GM19328 (cell line): ENCODE data around the gene SIRT6.
"Not testable (repeated sequence)": the region's sequence is repeated elsewhere in the genome, so short reads cannot be mapped to it uniquely, and the experiment has no call there.

Source experiments
- ATAC-seq: cut with Tn5 transposase; IDR thresholded peaks from one replicate; pipeline ENCODE4 v1.9.1; 2021; ENCODE audit warnings: mild to moderate bottlenecking, moderate library complexity; ENCODE audit not compliant: unreplicated experiment

The SIRT6 gene

GRCh38 chr19:4138445-4138844, 43.9 kb downstream of the SIRT6 start:
- ATAC-seq, result no peak

GRCh38 chr19:4136680-4137088, 45.7 kb downstream of the SIRT6 start:
- no peak for ATAC-seq

- ATAC-seq, result not testable (repeated sequence)
Observed at GRCh38 chr19:4135386-4135785, 47.0 kb downstream of the SIRT6 start.

GRCh38 chr19:4134351-4134750, 48.0 kb downstream of the SIRT6 start:
- no peak for ATAC-seq

GRCh38 chr19:4130744-4131438, 51.5 kb downstream of the SIRT6 start:
- ATAC-seq, result no peak

- ATAC-seq, result not testable (repeated sequence)
Observed at GRCh38 chr19:4129050-4129449, 53.3 kb downstream of the SIRT6 start.

- ATAC-seq, result not testable (repeated sequence)
Observed at GRCh38 chr19:4127322-4127721, 55.0 kb downstream of the SIRT6 start.

GRCh38 chr19:4124638-4125037, 57.7 kb downstream of the SIRT6 start:
- no peak for ATAC-seq
